ENCODE data around the gene EFCAB10.
"Not testable (repeated sequence)": the region's sequence is repeated elsewhere in the genome, so short reads cannot be mapped to it uniquely, and the experiment has no call there.

DNA sequence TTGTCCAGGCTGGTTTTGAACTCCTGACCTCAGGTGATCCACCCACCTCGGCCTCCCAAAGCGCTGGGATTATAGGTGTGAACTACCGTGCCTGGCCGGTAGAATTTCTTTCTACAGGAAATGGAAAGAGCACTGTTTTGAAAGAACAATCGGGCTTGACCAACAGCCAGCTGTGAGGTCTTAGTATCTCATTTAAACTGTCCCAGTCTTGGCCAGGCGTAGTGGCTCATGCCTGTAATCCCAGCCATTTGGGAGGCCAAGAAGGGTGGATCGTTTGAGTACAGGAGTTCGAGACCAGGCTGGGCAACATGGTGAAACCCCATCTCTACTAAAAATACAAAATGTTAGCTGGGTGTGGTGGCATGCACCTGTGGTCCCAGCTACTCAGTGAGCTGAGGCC lies 17.8 kb upstream of the EFCAB10 start:
- TF ChIP-seq, protein P1, sequence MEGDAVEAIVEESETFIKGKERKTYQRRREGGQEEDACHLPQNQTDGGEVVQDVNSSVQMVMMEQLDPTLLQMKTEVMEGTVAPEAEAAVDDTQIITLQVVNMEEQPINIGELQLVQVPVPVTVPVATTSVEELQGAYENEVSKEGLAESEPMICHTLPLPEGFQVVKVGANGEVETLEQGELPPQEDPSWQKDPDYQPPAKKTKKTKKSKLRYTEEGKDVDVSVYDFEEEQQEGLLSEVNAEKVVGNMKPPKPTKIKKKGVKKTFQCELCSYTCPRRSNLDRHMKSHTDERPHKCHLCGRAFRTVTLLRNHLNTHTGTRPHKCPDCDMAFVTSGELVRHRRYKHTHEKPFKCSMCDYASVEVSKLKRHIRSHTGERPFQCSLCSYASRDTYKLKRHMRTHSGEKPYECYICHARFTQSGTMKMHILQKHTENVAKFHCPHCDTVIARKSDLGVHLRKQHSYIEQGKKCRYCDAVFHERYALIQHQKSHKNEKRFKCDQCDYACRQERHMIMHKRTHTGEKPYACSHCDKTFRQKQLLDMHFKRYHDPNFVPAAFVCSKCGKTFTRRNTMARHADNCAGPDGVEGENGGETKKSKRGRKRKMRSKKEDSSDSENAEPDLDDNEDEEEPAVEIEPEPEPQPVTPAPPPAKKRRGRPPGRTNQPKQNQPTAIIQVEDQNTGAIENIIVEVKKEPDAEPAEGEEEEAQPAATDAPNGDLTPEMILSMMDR (IDR thresholded peaks at IDR 0.05) = not testable (repeated sequence)
- TF ChIP-seq POLR2A (IDR thresholded peaks at IDR 0.05) = not testable (repeated sequence)
